Gastroesophageal sphincter (tissue), 3 donors: Measurements from ENCODE around the gene SCCPDH.

Experiments
- CTCF ChIP-seq, 4 experiments: fragments of 200-600 bp in 2 of 4; fragments of 450-650 bp in 2 of 4; sonication (generic) in 1 of 4; IDR thresholded peaks; one replicate each; pipeline ENCODE4 v1.5.1; 2017 to 2019; ENCODE audit warnings: antibody characterized with exemption in 4 of 4, mild to moderate bottlenecking in 2 of 4, moderate library complexity in 2 of 4
- POLR2AphosphoS5 ChIP-seq: sonication (generic); formaldehyde crosslinking; IDR thresholded peaks from one replicate; pipeline ENCODE4 v1.6.1; 2017; ENCODE audit warnings: antibody characterized with exemption

GRCh38 chr1:246703581-246703980, 20.6 kb upstream of the SCCPDH start:
- TF ChIP-seq POLR2AphosphoS5 (no peak), CTCF (IDR thresholded peaks at IDR 0.05) (no peak)
